ENCODE data around the gene CPT1A. TPM values are rescaled to one million over a fixed set of nuclear protein-coding genes. Genes with fewer than 3 reads are reported as not detected.

Gene CPT1A
- total and polyA plus RNA-seq, 7 donors, result 8.6 to 29.2 (median 12.9) TPM

GRCh38 chr11:68847395-68847794, 5.7 kb upstream of the CPT1A start:
- no peak for TF ChIP-seq CTCF (IDR thresholded peaks at IDR 0.05)
- peaks cover 8% of the 10 kb centered on the region for H3K4me1 ChIP-seq
- H3K27ac ChIP-seq, result no peak overlapping the region
- ATAC-seq, result no peak
- no peak overlapping the region for H3K4me3 ChIP-seq
- intact Hi-C loops (cut with DNase I), result loop anchor here in 1 of 2 donors (10.0 kb wide), 1 partner anchor 197 kb away; the partner anchor contains the start of gene TPCN2
- H3K27me3 ChIP-seq (ENCODE audit: insufficient read depth in 3 of 3, low read length in 2 of 3), result no peaks in the 10 kb centered on the region
- WGBS, 3 donors, result 79 to 81% (median 80%) methylated on average over 4 of the region's 4 CpGs
- no peaks in the 10 kb centered on the region for H3K36me3 ChIP-seq (ENCODE audit: insufficient read depth in 1 of 2, low read depth in 1 of 2)
- no peaks in the 10 kb centered on the region for H3K9me3 ChIP-seq
- no peak for DNase-seq

GRCh38 chr11:68845351-68846002, 3.8 kb upstream of the CPT1A start:
- Histone ChIP-seq H3K9me3 (no peaks in the 10 kb centered on the region), H3K4me1 (peaks cover 8% of the 10 kb centered on the region), H3K4me3 (no peak overlapping the region), H3K27me3 (ENCODE audit: insufficient read depth in 3 of 3, low read length in 2 of 3) (no peaks in the 10 kb centered on the region), H3K36me3 (ENCODE audit: insufficient read depth in 1 of 2, low read depth in 1 of 2) (no peaks in the 10 kb centered on the region), H3K27ac (no peak overlapping the region)
- WGBS, 3 donors, result 42 to 65% (median 43%) methylated on average over 18 of the region's 18 CpGs
- peak in 1 of 4 donors; percentile 40 for ATAC-seq
- intact Hi-C loops (cut with DNase I), result loop anchor here in 1 of 2 donors (10.0 kb wide), 1 partner anchor 199 kb away; the partner anchor contains the start of gene TPCN2
- DNase-seq, result peak; percentile 53 to 76
- TF ChIP-seq CTCF (IDR thresholded peaks at IDR 0.05), result no peak

GRCh38 chr11:68844801-68845200, 3.1 kb upstream of the CPT1A start:
- Histone ChIP-seq H3K9me3 (no peaks in the 10 kb centered on the region), H3K4me3 (no peak overlapping the region), H3K36me3 (ENCODE audit: insufficient read depth in 1 of 2, low read depth in 1 of 2) (no peaks in the 10 kb centered on the region), H3K27me3 (ENCODE audit: insufficient read depth in 3 of 3, low read length in 2 of 3) (no peaks in the 10 kb centered on the region), H3K4me1 (peaks cover 8% of the 10 kb centered on the region), H3K27ac (no peak overlapping the region)
- intact Hi-C loops (cut with DNase I), result loop anchor here in 1 of 2 donors (10.0 kb wide), 1 partner anchor 200 kb away; the partner anchor contains the start of gene TPCN2
- no peak for ATAC-seq
- 56 to 82% (median 60%) methylated on average over 6 of the region's 6 CpGs for WGBS, 3 donors
- no peak for DNase-seq
- no peak for TF ChIP-seq CTCF (IDR thresholded peaks at IDR 0.05)

GRCh38 chr11:68844376-68844775, 2.7 kb upstream of the CPT1A start:
- Histone ChIP-seq H3K27ac (no peak overlapping the region), H3K9me3 (no peaks in the 10 kb centered on the region), H3K36me3 (ENCODE audit: insufficient read depth in 1 of 2, low read depth in 1 of 2) (no peaks in the 10 kb centered on the region), H3K27me3 (ENCODE audit: insufficient read depth in 3 of 3, low read length in 2 of 3) (no peaks in the 10 kb centered on the region), H3K4me1 (peaks cover 12% of the 10 kb centered on the region), H3K4me3 (peak overlapping the region; percentile 80)
- DNase-seq (no peak), ATAC-seq (no peak)
- intact Hi-C loops (cut with DNase I), result loop anchor here in 1 of 2 donors (10.0 kb wide), 1 partner anchor 200 kb away; the partner anchor contains the start of gene TPCN2
- no peak for TF ChIP-seq CTCF (IDR thresholded peaks at IDR 0.05)
- 87 to 92% (median 90%) methylated on average over 3 of the region's 3 CpGs for WGBS, 3 donors
